ENCODE measurements around the gene SPR.

DNA sequence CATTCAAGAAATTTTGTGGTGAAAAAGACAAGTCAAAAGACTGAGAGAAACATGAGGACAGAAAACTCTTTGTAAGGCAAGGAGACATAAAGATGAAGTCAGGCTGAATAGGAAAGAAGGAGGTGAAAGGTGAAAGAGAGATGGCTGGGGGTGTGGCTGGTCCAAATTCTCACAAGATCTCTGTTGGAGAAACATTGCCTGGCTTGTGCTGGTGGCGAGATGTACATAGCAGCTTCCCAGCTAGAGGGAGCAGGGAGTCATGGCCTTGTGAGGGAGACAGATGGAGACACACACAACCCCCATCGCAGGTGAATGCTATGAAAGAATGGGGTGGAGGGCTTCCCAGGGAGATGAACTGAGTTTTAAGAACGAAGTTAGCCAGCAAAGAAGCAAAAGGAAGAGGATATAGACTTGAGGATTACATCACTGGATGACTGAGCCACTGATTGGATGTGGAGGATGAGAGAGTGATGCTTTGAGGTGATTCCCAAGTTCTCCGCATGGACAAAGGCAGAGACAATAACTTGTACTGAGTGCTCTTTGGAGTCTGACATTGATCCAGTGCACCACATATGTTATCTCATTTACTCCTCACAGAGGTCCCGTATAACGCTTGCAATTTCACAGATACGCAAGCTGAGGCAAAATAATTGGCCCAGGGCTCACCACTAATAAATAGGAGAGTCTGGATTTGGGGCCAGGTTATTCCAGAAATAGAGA, 26.4 kb downstream of the SPR start:
- TF ChIP-seq POLR2A (IDR thresholded peaks at IDR 0.05): no peak
- TF ChIP-seq, protein P1, sequence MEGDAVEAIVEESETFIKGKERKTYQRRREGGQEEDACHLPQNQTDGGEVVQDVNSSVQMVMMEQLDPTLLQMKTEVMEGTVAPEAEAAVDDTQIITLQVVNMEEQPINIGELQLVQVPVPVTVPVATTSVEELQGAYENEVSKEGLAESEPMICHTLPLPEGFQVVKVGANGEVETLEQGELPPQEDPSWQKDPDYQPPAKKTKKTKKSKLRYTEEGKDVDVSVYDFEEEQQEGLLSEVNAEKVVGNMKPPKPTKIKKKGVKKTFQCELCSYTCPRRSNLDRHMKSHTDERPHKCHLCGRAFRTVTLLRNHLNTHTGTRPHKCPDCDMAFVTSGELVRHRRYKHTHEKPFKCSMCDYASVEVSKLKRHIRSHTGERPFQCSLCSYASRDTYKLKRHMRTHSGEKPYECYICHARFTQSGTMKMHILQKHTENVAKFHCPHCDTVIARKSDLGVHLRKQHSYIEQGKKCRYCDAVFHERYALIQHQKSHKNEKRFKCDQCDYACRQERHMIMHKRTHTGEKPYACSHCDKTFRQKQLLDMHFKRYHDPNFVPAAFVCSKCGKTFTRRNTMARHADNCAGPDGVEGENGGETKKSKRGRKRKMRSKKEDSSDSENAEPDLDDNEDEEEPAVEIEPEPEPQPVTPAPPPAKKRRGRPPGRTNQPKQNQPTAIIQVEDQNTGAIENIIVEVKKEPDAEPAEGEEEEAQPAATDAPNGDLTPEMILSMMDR (IDR thresholded peaks at IDR 0.05): no peak
